Naive thymus-derived CD8-positive, alpha-beta T cell (primary cell): Measurements from ENCODE around the gene ARHGAP26. TPM values are rescaled to one million over a fixed set of nuclear protein-coding genes. Genes with fewer than 3 reads are reported as not detected.
A peak's percentile ranks its signal among the peaks of the same experiment; 100 is the strongest.

ENCODE experiments used
- ATAC-seq, 2 donors: fragments of 150-1000 bp; cut with Tn5 transposase in 1 of 2; sonication (Bioruptor Pico), chemical (Tn5 transposase) in 1 of 2; 1 replicate in 1 of 2; 2 replicates in 1 of 2; pipeline ENCODE4 v1.10.0; 2021; ENCODE audit warnings: mild to moderate bottlenecking in 2 of 2, moderate library complexity in 2 of 2
- POLR2A ChIA-PET: fragments of 350-600 bp; sonication (Branson Sonifier 250); formaldehyde crosslinking; loops from one replicate; lab custom pipeline; 2021; ENCODE audit warnings: antibody characterized with exemption; lab: Charles Lee
- DNase-seq, 10 donors: peaks; one replicate each; pipeline versions ENCODE4 v3.0.0 to v3.0.0-alpha.2; 2020 to 2022
- H3K27ac Mint-ChIP-seq, 10 donors: one replicate each; pipeline ENCODE4 v1.8.0; 2020 to 2022; ENCODE audit warnings: mild to moderate bottlenecking in 10 of 10, mixed read lengths in 10 of 10, moderate library complexity in 4 of 10, inconsistent platforms in 1 of 10
- H3K27me3 Mint-ChIP-seq, 5 donors: one replicate each; pipeline ENCODE4 v1.8.0; 2021 to 2022; ENCODE audit warnings: mixed read lengths in 5 of 5
- H3K36me3 Mint-ChIP-seq, 3 donors: one replicate each; pipeline ENCODE4 v1.8.0; 2020 to 2022; ENCODE audit warnings: mixed read lengths in 3 of 3, mild to moderate bottlenecking in 2 of 3, inconsistent platforms in 1 of 3
- H3K4me1 Mint-ChIP-seq, 4 donors: one replicate each; pipeline ENCODE4 v1.8.0; 2021 to 2022; ENCODE audit warnings: mixed read lengths in 4 of 4
- H3K4me3 Mint-ChIP-seq, 10 donors: one replicate each; pipeline ENCODE4 v1.8.0; 2020 to 2022; ENCODE audit warnings: mild to moderate bottlenecking in 10 of 10, mixed read lengths in 10 of 10, moderate library complexity in 6 of 10, inconsistent platforms in 1 of 10
- H3K9me3 Mint-ChIP-seq, 9 donors: one replicate each; pipeline ENCODE4 v1.8.0; 2020 to 2022; ENCODE audit warnings: mixed read lengths in 9 of 9, mild to moderate bottlenecking in 3 of 9, inconsistent platforms in 1 of 9, moderate library complexity in 1 of 9
- polyA plus RNA-seq, 3 donors: library from polyadenylated mRNA; unstranded; fragments of 300-500 nt; fragmentation: Illumina TruSeq; gene quantifications; one replicate each; pipeline ENCODE4 v1.2.3, GENCODE V29; 2021
- total RNA-seq, 8 experiments: library from RNA in 2 of 8; stranded (reverse) in 2 of 8; gene quantifications; one replicate each; pipeline ENCODE4 v1.2.3 and lab custom pipeline; 2021 to 2026

The ARHGAP26 gene
- total and polyA plus RNA-seq, 5 experiments from 2014 or later, result 9.1 to 30.5 (median 15.7) TPM

DNA sequence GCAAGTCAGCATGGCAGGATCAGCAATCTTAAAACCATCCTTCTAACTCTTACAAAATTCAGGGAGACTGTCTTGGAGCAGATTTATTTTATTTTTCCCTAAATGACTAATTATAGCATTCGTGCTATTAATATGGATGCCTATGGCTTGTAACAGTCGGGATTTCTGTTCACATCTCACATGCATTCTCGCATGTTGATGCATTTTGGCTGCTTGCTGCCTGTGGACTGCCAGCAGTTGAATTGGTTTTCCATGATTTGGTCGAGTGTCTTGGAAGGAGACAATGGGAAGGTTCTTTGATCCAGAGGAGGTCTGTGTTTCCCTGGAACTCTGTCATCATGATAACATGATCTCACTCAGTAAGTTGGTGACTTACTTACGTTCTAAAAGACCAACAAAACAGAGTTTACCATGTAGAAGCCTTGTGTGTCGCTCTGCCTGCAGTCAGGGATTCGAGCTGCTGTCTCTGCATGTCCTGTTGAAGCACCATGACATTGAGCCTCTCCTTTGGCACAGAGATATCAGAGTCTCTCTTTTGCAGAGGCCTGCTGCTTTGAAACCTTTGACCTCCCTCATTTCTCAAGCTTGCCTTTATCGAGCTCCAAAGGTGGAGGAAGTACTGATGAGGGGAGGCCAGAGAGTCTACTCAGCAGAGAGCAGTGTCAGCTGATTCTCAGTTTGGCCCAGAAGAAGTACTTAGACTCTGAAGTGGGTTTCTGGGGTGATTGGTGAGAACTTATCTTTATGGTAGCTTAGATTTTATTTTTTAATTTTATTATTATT is 82.4 kb downstream of the ARHGAP26 start:
- Mint-ChIP-seq H3K4me1 (peaks cover 38 to 78% (median 68%) of the 10 kb centered on the region in 4 donors), H3K9me3 (no peaks in the 10 kb centered on the region), H3K36me3 (no peaks in the 10 kb centered on the region), H3K27me3 (no peaks in the 10 kb centered on the region), H3K4me3 (no peak overlapping the region), H3K27ac (no peak overlapping the region)
- POLR2A ChIA-PET, result no interaction called here
- no peak for ATAC-seq
- DNase-seq, result no peak

DNA sequence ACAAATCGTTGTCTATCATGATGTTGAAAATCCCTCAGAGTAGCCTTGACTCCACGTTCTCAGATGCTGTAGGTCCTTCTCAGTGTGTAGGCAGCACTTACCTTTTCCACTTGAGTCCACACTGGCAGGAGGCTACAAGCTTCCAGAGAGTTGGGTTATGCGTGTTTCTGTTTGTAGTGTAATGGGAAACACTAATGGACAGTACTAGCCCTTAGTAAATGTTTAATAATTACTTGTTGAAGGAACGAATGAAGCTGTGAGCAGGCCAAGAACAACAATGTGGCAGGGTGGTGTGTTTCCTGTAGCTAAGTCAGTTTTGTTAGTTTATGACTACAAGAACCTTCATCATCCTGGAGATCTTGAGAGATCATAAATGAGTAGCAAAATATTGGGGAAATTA is 83.5 kb downstream of the ARHGAP26 start:
- POLR2A ChIA-PET, result interaction anchor here (0.6 kb wide), 1 partner anchor 92 kb away, joined by 3 read pairs; no protein-coding TSS in a partner anchor
- Mint-ChIP-seq H3K9me3 (no peaks in the 10 kb centered on the region), H3K4me3 (no peak overlapping the region), H3K27ac (no peak overlapping the region), H3K4me1 (peaks cover 36 to 78% (median 64%) of the 10 kb centered on the region in 4 donors), H3K27me3 (no peaks in the 10 kb centered on the region), H3K36me3 (no peaks in the 10 kb centered on the region)
- no peak for ATAC-seq
- DNase-seq, result no peak

DNA sequence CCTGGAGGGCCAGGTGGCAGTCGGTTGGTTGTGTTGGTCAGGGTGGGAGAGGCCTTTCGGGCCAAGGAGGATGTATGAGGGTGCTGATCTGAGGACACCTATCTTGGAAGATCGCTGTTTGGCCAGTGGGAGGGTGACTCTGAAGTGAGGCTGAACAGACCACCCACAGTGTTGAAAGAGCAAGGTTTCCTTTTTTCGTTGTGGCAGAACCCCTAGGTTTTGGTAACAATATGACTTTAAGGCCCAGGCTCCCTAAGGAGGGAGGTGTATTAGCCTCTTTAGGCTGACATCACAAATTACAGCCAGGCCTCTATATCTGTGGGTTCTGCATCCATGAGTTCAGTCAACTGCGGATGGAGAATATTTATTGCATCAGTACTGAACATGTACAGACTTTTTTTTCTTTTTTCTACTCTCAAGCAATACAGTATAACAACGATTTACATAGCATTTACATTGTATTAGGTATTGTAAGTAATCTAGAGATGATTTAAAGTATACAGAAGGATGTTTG is 86.1 kb downstream of the ARHGAP26 start:
- H3K4me1 Mint-ChIP-seq, result peaks cover 30 to 68% (median 60%) of the 10 kb centered on the region in 4 donors
- no peak for DNase-seq
- POLR2A ChIA-PET, result no interaction called here
- H3K27ac Mint-ChIP-seq, result peak overlapping the region in 1 of 10 donors; percentile 61
- no peak for ATAC-seq
- H3K4me3 Mint-ChIP-seq, result no peak overlapping the region
- no peaks in the 10 kb centered on the region for H3K36me3 Mint-ChIP-seq
- no peaks in the 10 kb centered on the region for H3K27me3 Mint-ChIP-seq
- no peaks in the 10 kb centered on the region for H3K9me3 Mint-ChIP-seq

DNA sequence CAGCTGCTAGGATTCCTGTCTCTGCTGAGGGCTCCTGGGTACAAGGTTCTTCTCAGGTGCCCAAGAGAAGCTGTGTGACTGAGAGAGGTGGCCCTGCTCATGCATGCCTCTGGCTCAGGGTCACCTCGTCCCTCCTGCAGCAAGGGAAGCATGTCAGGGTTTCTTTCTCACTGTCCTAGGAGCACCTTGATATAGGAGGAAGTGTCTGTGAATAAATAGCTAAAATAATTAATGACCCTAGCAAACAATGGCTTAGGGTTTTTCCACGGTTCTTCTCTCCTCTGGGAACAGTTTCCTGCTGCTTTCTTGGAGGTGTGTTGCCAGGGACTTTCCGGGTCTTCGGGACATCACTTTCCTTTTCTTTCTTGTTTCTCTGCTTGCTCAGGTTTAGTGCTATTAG is 87.2 kb downstream of the ARHGAP26 start:
- H3K4me1 Mint-ChIP-seq, result peaks cover 24 to 65% (median 56%) of the 10 kb centered on the region in 4 donors
- no peaks in the 10 kb centered on the region for H3K36me3 Mint-ChIP-seq
- no peak overlapping the region for H3K4me3 Mint-ChIP-seq
- ATAC-seq (no peak), DNase-seq (no peak)
- H3K27me3 Mint-ChIP-seq, result no peaks in the 10 kb centered on the region
- POLR2A ChIA-PET, result interaction anchor here (0.6 kb wide), 1 partner anchor 952 kb away, joined by 3 read pairs; no protein-coding TSS in a partner anchor
- H3K27ac Mint-ChIP-seq, result peak overlapping the region in 2 of 10 donors; percentile 46 to 61
- no peaks in the 10 kb centered on the region for H3K9me3 Mint-ChIP-seq

DNA sequence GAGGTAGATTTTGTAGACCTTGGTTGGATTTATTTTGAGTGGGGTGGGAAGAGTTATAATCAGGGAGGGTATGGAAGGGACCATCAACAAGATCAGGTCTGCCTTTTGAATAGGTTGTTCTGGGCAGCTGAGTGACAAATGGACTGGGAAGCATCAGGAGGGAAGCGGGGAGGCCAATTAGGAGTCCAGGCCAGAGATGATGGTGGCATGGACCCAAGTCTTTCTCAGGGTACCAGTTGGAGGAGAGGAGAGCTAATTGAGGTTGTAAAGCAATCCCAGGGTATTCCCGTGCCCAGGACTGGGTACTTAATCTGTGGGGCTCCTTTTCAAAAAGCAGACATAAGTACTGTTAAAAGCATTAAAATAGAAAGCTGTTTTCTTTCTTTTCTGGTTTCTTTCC is 88.9 kb downstream of the ARHGAP26 start:
- Mint-ChIP-seq H3K27ac (peak overlapping the region in 5 of 10 donors; percentile 13 to 63 (median 55)), H3K4me1 (peaks cover 31 to 71% (median 54%) of the 10 kb centered on the region in 4 donors), H3K27me3 (no peaks in the 10 kb centered on the region), H3K36me3 (no peaks in the 10 kb centered on the region), H3K9me3 (no peaks in the 10 kb centered on the region), H3K4me3 (no peak overlapping the region)
- no peak for DNase-seq
- ATAC-seq, result no peak
- POLR2A ChIA-PET, result no interaction called here

DNA sequence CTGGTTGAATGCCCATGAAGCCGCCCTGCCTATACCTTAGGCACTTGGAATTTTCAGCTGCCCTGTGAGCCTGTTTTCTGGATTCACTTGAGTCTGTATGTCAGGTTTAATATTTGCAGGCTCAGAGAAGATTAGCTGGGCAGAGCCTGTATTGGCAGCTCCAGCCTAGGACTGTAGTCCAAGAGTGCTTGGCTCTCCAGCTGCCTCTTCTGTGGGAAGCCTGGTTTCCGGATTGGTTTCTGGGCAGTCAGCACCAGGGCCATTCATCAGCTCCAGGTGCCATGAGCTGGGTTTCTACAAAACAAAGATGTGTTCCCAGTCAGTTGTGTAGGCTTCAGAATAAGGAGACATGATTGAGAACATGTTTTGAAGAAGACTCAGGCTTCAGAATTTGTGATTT is 90.1 kb downstream of the ARHGAP26 start:
- H3K4me1 Mint-ChIP-seq, result peaks cover 33 to 72% (median 60%) of the 10 kb centered on the region in 4 donors
- H3K9me3 Mint-ChIP-seq, result no peaks in the 10 kb centered on the region
- no peaks in the 10 kb centered on the region for H3K27me3 Mint-ChIP-seq
- ATAC-seq (no peak), DNase-seq (no peak)
- H3K4me3 Mint-ChIP-seq, result no peak overlapping the region
- peak overlapping the region in 2 of 10 donors; percentile 20 to 72 for H3K27ac Mint-ChIP-seq
- POLR2A ChIA-PET, result no interaction called here
- no peaks in the 10 kb centered on the region for H3K36me3 Mint-ChIP-seq

DNA sequence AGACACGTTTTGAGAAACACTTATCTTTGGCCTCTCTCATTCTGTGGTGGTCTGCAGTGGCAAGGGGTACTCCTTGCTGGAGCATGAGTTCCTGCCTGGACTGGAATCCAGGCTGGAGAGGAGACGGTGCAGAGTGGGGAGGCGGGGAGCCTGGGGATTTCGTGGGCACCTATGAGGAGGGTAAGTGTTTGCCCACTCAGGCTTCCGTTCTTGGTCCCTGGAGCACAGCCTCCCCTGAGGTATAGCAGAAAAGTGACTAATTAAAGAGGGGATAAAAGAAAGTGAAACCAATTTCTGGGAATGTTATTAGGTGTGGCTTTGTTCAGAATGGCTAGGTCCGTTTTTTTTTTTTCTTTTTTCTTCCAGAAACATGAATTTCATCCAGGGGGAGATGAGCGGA is 90.8 kb downstream of the ARHGAP26 start:
- POLR2A ChIA-PET, result no interaction called here
- Mint-ChIP-seq H3K4me1 (peaks cover 31 to 65% (median 60%) of the 10 kb centered on the region in 4 donors), H3K9me3 (no peaks in the 10 kb centered on the region), H3K27ac (peak overlapping the region in 4 of 10 donors; percentile 6 to 73 (median 47)), H3K27me3 (no peaks in the 10 kb centered on the region), H3K4me3 (no peak overlapping the region), H3K36me3 (no peaks in the 10 kb centered on the region)
- DNase-seq (no peak), ATAC-seq (no peak)

DNA sequence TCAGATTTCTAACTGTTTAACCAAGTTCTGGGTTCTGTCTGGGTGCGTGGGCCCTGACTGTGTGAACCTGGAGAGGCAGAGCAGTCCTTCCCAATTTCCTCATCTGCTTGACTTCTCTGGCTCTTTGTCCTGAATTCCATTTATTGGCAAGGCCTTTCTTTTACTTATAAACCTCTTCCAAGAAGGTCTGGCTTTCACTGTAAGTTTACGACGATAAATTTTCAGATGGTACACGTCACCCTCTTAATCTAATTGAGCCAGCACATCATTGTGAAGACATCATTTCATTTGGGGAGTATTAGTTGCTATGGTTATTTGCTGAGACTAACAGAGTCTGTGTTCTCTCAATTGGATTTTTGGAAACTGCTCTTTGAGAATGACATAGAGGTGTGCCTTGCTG is 92.4 kb downstream of the ARHGAP26 start:
- POLR2A ChIA-PET, result no interaction called here
- Mint-ChIP-seq H3K4me3 (no peak overlapping the region), H3K27me3 (no peaks in the 10 kb centered on the region), H3K36me3 (no peaks in the 10 kb centered on the region), H3K4me1 (peaks cover 35 to 67% (median 62%) of the 10 kb centered on the region in 4 donors), H3K9me3 (no peaks in the 10 kb centered on the region), H3K27ac (peak overlapping the region in 3 of 10 donors; percentile 8 to 86 (median 47))
- ATAC-seq, result no peak
- no peak for DNase-seq

DNA sequence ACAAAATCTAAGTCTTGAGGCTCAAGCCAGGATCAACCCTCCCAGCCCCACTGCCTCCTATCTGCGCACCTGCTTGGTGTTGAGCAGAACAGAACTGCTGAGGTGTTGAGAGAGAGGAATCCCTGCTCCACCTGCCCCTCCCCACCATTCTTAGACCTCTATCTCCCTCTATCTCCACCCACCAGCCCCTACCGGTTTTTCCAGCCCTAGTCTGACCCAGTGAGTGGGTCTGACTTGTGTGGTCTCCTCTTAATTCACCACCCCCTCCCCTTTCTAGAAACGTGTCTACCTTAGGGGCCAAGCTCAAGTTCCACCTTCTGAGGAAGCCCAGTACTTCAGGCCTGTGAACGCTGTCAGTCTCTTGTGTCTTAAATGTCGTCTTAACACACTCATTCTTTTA is 93.7 kb downstream of the ARHGAP26 start:
- peak overlapping the region; percentile 80 to 93 (median 88) for H3K27ac Mint-ChIP-seq
- no peaks in the 10 kb centered on the region for H3K27me3 Mint-ChIP-seq
- peaks cover 36 to 64% (median 61%) of the 10 kb centered on the region in 4 donors for H3K4me1 Mint-ChIP-seq
- ATAC-seq (peak; percentile 25 to 45), DNase-seq (no peak)
- peak overlapping the region in 9 of 10 donors; percentile 14 to 65 (median 43) for H3K4me3 Mint-ChIP-seq
- H3K36me3 Mint-ChIP-seq, result no peaks in the 10 kb centered on the region
- no peaks in the 10 kb centered on the region for H3K9me3 Mint-ChIP-seq
- POLR2A ChIA-PET, result interaction anchor here (2.2 kb wide), 1 partner anchor 94 kb away, joined by 16 read pairs; the partner anchor contains the start of gene ARHGAP26

DNA sequence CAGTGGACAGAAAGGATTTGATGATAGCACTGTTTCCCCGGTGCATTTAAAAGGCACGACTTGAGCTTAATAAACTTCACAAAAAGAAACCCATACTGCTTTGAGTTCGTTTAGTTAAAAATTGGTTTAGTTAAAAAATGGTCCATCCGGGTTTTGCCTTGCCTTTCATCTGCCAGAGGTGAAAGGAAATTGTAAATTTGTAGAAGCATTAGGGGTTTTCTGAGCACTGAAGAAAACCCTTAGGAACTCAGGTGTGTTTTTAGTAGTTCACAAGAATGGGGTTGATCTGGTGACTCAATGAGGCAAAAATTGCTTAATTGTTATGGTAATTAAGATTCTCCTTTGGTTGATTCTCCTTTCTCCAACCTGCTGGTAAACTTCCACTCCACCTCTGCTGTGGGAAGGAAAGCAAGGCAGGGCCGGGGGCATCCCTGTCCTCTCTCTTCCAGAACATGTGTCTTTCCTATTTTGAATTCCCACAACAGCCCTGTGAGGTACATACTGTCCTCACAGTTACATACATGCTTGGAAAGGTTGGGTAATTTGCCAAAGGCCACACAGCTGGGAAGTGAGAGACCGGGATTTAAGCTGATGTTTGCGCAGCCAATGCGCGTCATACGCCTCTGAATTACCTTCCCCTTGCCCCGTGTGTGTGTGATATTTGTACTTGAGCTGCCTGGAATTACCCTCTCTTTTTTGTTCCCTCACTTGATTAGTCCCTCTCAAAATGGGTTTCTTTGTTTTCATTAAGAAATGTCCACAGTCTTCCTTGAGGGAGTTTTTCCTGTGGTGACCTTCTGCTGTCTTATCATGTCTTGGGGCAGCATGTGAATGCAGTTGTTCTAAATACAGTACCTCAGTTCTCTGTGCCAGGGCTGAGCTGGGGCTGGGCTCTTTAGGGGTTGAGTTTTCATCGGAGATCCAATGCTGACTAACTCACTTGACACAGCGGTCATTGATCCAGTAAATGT is 94.4 kb downstream of the ARHGAP26 start:
- Mint-ChIP-seq H3K36me3 (no peaks in the 10 kb centered on the region), H3K4me3 (peak overlapping the region in 9 of 10 donors; percentile 14 to 65 (median 43)), H3K9me3 (no peaks in the 10 kb centered on the region), H3K4me1 (peaks cover 33 to 63% (median 59%) of the 10 kb centered on the region in 4 donors), H3K27ac (peak overlapping the region; percentile 80 to 93 (median 88)), H3K27me3 (no peaks in the 10 kb centered on the region)
- ATAC-seq (peak; percentile 29 to 66), DNase-seq (peak in 2 of 10 donors; percentile 15 to 24)
- POLR2A ChIA-PET, result interaction anchor here (2.2 kb wide), 1 partner anchor 94 kb away, joined by 16 read pairs; the partner anchor contains the start of gene ARHGAP26

DNA sequence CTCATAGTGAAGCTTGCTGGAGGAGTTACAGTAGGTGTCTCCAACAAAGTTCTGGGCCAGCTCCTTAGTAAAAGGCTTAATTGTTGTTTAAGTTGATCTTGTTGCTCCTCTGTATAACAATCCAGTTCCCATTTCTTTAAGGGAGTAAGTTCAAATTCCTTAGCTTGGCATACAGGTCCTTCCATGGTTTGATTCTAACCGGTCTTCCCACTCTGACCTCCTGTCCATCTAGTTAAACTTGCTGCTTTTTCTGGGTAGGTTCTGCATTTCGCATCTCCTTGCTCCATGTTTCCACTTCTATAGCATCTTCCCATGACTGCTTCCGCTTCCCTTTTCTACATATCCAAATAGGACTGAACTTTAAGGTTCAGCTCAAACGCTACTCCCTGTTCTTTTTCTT is 95.5 kb downstream of the ARHGAP26 start:
- DNase-seq (no peak), ATAC-seq (no peak)
- peaks cover 37 to 69% (median 59%) of the 10 kb centered on the region in 4 donors for H3K4me1 Mint-ChIP-seq
- no peaks in the 10 kb centered on the region for H3K36me3 Mint-ChIP-seq
- H3K9me3 Mint-ChIP-seq, result no peaks in the 10 kb centered on the region
- POLR2A ChIA-PET, result interaction anchor here (2.2 kb wide), 1 partner anchor 96 kb away, joined by 16 read pairs; the partner anchor contains the start of gene ARHGAP26
- peak overlapping the region in 5 of 10 donors; percentile 26 to 75 (median 32) for H3K27ac Mint-ChIP-seq
- H3K4me3 Mint-ChIP-seq, result no peak overlapping the region
- H3K27me3 Mint-ChIP-seq, result no peaks in the 10 kb centered on the region
